ENCODE results near the gene MYO18A.
A peak's percentile ranks its signal among the peaks of the same experiment; 100 is the strongest.
"Not testable (repeated sequence)": the region's sequence is repeated elsewhere in the genome, so short reads cannot be mapped to it uniquely, and the experiment has no call there.

Gene MYO18A

GRCh38 chr17:29165261-29165660 lies 14.9 kb downstream of the MYO18A start:
- no peak for DNase-seq

- DNase-seq, result no peak
These were observed 16.6 kb downstream of the MYO18A start for GRCh38 chr17:29163563-29163962.

- DNase-seq, result no peak
These were observed 17.3 kb downstream of the MYO18A start for GRCh38 chr17:29162909-29163341.

- DNase-seq, result no peak
These were observed 17.9 kb downstream of the MYO18A start for GRCh38 chr17:29162082-29162908.

- DNase-seq, result no peak
These were observed 19.9 kb downstream of the MYO18A start for GRCh38 chr17:29160253-29160652.

GRCh38 chr17:29159306-29159860 lies 20.8 kb downstream of the MYO18A start:
- DNase-seq, result no peak

- DNase-seq, result peak; percentile 15
These were observed 21.5 kb downstream of the MYO18A start for GRCh38 chr17:29158488-29159275.

GRCh38 chr17:29158096-29158487 lies 22.1 kb downstream of the MYO18A start:
- no peak for DNase-seq

- DNase-seq, result no peak
These were observed 22.9 kb downstream of the MYO18A start for GRCh38 chr17:29157310-29157709.

- DNase-seq, result no peak
These were observed 23.4 kb downstream of the MYO18A start for GRCh38 chr17:29156781-29157180.

- DNase-seq, result no peak
These were observed 24.2 kb downstream of the MYO18A start for GRCh38 chr17:29155966-29156338.

- peak; percentile 57 for DNase-seq
These were observed 24.8 kb downstream of the MYO18A start for GRCh38 chr17:29155227-29155965.

- no peak for DNase-seq
These were observed 25.5 kb downstream of the MYO18A start for GRCh38 chr17:29154516-29155226.

- no peak for DNase-seq
These were observed 28.6 kb downstream of the MYO18A start for GRCh38 chr17:29151567-29151966.

GRCh38 chr17:29150161-29150560 lies 30.0 kb downstream of the MYO18A start:
- DNase-seq, result no peak

- DNase-seq, result peak; percentile 62
These were observed 30.6 kb downstream of the MYO18A start for GRCh38 chr17:29149431-29150064.

- peak; percentile 85 for DNase-seq
These were observed 31.3 kb downstream of the MYO18A start for GRCh38 chr17:29148790-29149430.

- no peak for DNase-seq
These were observed 31.9 kb downstream of the MYO18A start for GRCh38 chr17:29148257-29148789.

- no peak for DNase-seq
These were observed 32.5 kb downstream of the MYO18A start for GRCh38 chr17:29147682-29148081.

GRCh38 chr17:29147228-29147627 lies 33.0 kb downstream of the MYO18A start:
- DNase-seq, result not testable (repeated sequence)

- no peak for DNase-seq
These were observed 33.7 kb downstream of the MYO18A start for GRCh38 chr17:29146369-29146972.

Measured in MV-4-11 (cell line).